ENCODE results near the gene SAMD4B. TPM values are rescaled to one million over a fixed set of nuclear protein-coding genes. Genes with fewer than 3 reads are reported as not detected.

SAMD4B gene
- total RNA-seq, 6 experiments from 2014 or later, result 23.0 to 45.6 (median 31.6) TPM

GRCh38 chr19:39412100-39412866 is 70.1 kb downstream of the SAMD4B start, which contains the start of gene PLEKHG2:
Gene PLEKHG2 (plus strand): TSS chr19:39412669. CDS start chr19:39414087, 1,418 bp downstream.
- Histone ChIP-seq H3K36me3 (peaks cover 0 to 11% (median 7%) of the 10 kb centered on the region in 4 donors), H3K27me3 (no peaks in the 10 kb centered on the region), H3K4me1 (peaks cover 0 to 12% (median 2%) of the 10 kb centered on the region in 4 donors), H3K9me3 (no peaks in the 10 kb centered on the region), H3K27ac (peak within 1 kb of the TSS; percentile 93 to 100 (median 99)), H3K4me3 (peak within 1 kb of the TSS; percentile 59 to 99 (median 81))
- ATAC-seq (peak; percentile 46 to 66 (median 57)), DNase-seq (peak; percentile 95 to 96 (median 96))
- TF ChIP-seq POLR2A (IDR thresholded peaks at IDR 0.05), result peak; percentile 86
- TF ChIP-seq CTCF (IDR thresholded peaks at IDR 0.05), result peak; percentile 82 to 87 (median 85)
- WGBS (ENCODE audit: insufficient coverage, low coverage, low lambda C conversion rate, missing lambda C conversion rate), result 0% methylated on average over 14 of the region's 60 CpGs
- intact Hi-C loops (cut with DNase I), result no loop called here

DNA sequence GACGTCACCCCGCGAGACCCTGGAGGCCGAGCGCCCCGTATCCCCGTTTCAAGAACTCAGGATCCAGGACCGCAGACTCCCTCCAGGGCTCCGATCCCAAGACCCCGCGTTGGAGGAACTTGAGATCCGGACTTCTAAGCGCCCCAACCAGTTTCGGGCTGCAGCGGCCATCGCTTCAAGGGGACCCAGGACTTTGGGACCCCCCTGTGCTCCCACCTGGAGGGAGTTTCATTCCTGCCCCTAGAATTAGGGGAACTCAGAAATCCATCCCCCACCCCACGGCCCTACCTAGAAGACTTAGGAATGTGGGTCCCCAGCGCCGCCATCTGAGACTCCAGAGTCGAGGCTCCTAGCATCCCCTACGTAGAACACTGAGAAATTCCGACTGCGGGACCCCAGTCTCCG is 70.6 kb downstream of the SAMD4B start:
- TF ChIP-seq CTCF (IDR thresholded peaks at IDR 0.05) (no peak), POLR2A (IDR thresholded peaks at IDR 0.05) (no peak)
- Histone ChIP-seq H3K36me3 (peaks cover 0 to 10% (median 7%) of the 10 kb centered on the region in 4 donors), H3K4me1 (peaks cover 0 to 12% (median 2%) of the 10 kb centered on the region in 4 donors), H3K4me3 (peak overlapping the region; percentile 59 to 99 (median 81)), H3K27ac (peak overlapping the region; percentile 65 to 86 (median 73)), H3K9me3 (no peaks in the 10 kb centered on the region), H3K27me3 (no peaks in the 10 kb centered on the region)
- no peak for ATAC-seq
- intact Hi-C loops (cut with DNase I), result no loop called here
- 0% methylated on average over 3 of the region's 24 CpGs for WGBS (ENCODE audit: insufficient coverage, low coverage, low lambda C conversion rate, missing lambda C conversion rate)
- DNase-seq, result no peak

GRCh38 chr19:39413272-39413910 is 71.2 kb downstream of the SAMD4B start:
- Histone ChIP-seq H3K9me3 (no peaks in the 10 kb centered on the region), H3K27ac (peak overlapping the region; percentile 65 to 86 (median 73)), H3K36me3 (peaks cover 0 to 5% (median 2%) of the 10 kb centered on the region in 4 donors), H3K4me3 (peak overlapping the region; percentile 59 to 99 (median 81)), H3K27me3 (no peaks in the 10 kb centered on the region), H3K4me1 (peaks cover 0 to 12% (median 2%) of the 10 kb centered on the region in 4 donors)
- DNase-seq, result peak; percentile 61 to 72 (median 71)
- ATAC-seq, result no peak
- 56% methylated on average over 1 of the region's 54 CpGs for WGBS (ENCODE audit: insufficient coverage, low coverage, low lambda C conversion rate, missing lambda C conversion rate)
- intact Hi-C loops (cut with DNase I), result no loop called here
- TF ChIP-seq POLR2A (IDR thresholded peaks at IDR 0.05) (no peak), CTCF (IDR thresholded peaks at IDR 0.05) (no peak)

- TF ChIP-seq CTCF (IDR thresholded peaks at IDR 0.05), result no peak
- no peak for TF ChIP-seq POLR2A (IDR thresholded peaks at IDR 0.05)
- intact Hi-C loops (cut with DNase I), result no loop called here
- peak in 1 of 3 donors; percentile 54 for DNase-seq
- Histone ChIP-seq H3K9me3 (no peaks in the 10 kb centered on the region), H3K27me3 (no peaks in the 10 kb centered on the region), H3K4me3 (peak overlapping the region; percentile 59 to 99 (median 81)), H3K27ac (peak overlapping the region; percentile 7 to 86 (median 65)), H3K4me1 (peaks cover 0 to 12% (median 2%) of the 10 kb centered on the region in 4 donors), H3K36me3 (no peaks in the 10 kb centered on the region)
- no peak for ATAC-seq
- whole genome bisulfite sequencing (ENCODE audit: insufficient coverage, low coverage, low lambda C conversion rate, missing lambda C conversion rate), result 68% methylated on average over 11 of the region's 18 CpGs
These were observed 71.8 kb downstream of the SAMD4B start for GRCh38 chr19:39413911-39414608.
